HG03175 (cell line): ENCODE data around the gene GALNT2.
A peak's percentile ranks its signal among the peaks of the same experiment; 100 is the strongest.

Experiments used
- ATAC-seq: cut with Tn5 transposase; IDR thresholded peaks from one replicate; pipeline ENCODE4 v1.9.1; 2021; ENCODE audit warnings: mild to moderate bottlenecking, moderate library complexity; ENCODE audit not compliant: unreplicated experiment

Gene GALNT2

DNA sequence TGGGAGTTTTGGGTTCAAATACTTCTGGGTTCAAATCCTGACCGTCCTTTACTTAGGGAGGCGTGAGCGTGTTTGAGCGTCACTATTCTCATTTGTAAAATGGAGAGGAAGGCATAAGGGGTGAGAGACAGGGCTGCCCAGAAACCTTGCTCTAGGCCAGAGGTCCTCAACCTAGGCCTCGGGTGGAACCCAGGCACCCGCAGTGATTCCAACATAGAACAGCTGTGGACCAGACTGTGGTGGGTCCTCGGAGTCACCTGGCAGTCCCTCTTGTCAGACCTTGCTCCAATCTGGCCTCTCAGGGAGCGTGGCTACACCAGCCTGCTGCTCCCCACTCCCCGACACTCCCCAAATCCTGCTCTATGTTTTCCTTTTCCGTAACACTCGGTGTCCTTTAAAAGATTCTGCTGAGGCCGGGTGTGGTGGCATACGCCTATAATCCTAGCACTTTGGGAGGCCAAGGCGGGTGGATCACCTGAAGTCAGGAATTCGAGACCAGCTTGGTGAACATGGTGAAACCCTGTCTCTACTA, 242.7 kb downstream of the GALNT2 start:
- no peak for ATAC-seq

DNA sequence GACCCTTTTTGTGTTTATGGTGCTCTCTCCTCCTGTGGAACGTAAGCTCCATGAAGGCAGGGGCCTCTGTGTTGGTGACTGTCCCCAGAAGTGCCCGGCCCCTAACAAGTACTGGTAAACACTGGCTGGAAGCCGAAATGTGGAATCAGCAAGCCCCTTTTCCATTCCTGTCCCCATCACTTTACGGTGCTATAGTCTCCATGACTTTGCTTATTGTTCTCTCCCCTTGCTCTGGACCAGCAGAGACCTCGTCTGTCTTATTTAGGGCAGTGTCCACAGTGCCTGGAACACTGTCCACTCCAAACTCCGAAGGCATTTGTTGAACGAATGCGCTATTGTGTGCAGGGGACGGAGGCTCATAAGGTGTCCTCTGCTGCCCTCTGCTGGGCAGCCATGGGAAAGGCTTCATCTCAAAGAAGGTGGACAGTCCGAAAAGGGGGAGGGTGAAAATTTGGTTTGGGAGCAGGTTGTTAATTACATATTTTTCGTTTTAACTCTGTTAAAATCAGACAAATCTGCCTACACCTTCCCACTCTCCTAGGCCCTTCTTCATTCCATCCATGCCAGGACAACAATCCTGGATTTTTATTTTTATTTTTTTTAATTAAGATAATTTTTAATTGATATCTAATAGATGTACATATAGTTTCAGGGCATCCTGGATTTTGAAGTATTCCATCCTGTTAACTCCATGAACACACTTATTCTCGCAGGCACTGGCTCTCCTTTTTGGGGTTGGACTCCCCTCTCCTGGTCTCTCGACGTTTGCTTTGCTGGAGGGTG, 243.5 kb downstream of the GALNT2 start:
- ATAC-seq = peak; percentile 58

DNA sequence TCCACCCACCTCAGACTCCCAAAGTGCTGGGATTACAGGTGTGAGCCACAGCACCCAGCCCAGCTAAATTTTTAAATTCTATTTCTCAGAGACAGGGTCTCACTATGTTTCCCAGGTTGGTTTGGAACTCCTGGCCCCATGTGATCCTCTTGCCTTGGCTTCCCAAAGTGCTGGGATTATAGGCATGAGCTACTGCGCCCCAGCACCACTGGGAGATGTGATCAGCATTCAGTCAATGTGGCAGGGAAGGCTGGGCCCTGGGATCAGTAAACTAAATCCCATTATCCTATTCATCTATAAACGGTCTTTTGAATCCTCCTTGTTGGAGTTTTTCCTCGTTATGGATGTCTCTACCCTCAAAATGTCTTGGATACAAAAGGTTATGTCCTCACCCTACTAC, 245.6 kb downstream of the GALNT2 start:
- no peak for ATAC-seq

DNA sequence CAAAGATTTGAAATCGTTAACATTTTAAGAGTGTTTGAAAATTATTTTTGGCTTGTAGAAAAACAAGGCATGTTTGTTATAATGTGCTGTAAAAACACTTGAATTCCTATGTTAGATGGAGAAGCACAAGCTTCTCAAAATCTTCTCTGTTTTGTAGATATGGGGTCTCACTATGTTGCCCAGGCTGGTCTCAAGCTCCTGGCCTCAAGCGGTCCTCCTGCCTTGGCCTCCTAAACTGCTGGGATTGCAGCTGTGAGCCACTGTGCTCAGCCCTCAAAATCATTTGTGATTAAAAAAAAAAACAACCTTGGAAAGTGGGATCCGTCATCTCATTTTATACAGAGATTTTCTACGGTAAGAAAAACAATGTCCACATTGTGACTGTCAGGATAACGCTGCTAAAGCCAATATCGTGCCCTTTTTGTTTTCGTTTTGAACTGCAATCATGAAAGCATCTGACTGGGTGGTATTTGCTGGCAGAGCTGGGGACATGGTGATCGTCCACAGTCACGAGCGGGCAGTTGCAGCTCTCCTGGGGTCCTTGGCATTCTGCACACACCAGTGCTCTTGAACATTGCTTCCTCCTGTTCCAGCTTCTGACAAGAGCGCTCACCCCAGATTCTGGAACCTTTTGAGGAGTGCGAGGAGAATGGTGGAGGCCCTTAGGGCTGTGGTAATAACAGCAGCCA, 246.6 kb downstream of the GALNT2 start:
- no peak for ATAC-seq

DNA sequence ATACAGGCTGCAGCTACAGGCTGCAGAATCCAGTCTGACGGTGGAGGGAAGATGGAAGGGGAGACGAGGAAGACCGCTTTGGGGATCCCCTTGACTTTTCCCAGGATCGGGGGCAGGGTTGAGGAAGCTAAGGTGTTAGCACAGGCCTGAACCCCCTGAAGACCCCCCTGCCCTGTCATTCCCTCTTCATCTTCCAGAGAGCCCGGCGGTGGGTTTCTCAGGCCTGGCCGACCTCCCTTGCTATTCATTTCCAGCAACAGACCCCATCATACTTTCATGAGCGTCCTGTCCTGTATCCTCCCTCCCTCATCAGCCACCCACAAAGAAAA, 247.1 kb downstream of the GALNT2 start:
- ATAC-seq = no peak

DNA sequence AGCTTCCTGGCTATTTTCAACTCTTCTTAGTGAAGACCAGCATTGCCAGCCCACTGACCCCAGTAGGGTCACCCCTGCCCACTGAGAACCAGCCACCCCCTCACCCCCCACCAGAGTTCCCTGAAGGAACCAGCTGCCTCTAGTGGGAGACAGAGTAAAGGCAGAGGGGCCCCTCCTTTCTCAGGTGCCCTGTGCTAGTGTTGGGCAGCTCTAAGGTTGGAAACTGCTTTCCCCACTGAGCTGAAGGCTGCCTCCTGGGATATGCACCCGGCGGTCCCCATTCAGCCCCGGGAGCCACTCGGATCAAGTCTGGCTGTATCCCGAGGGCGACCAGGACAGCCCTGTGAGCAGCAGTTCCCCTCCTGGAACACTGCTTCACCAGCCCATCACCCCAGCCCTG, 248.1 kb downstream of the GALNT2 start:
- no peak for ATAC-seq

DNA sequence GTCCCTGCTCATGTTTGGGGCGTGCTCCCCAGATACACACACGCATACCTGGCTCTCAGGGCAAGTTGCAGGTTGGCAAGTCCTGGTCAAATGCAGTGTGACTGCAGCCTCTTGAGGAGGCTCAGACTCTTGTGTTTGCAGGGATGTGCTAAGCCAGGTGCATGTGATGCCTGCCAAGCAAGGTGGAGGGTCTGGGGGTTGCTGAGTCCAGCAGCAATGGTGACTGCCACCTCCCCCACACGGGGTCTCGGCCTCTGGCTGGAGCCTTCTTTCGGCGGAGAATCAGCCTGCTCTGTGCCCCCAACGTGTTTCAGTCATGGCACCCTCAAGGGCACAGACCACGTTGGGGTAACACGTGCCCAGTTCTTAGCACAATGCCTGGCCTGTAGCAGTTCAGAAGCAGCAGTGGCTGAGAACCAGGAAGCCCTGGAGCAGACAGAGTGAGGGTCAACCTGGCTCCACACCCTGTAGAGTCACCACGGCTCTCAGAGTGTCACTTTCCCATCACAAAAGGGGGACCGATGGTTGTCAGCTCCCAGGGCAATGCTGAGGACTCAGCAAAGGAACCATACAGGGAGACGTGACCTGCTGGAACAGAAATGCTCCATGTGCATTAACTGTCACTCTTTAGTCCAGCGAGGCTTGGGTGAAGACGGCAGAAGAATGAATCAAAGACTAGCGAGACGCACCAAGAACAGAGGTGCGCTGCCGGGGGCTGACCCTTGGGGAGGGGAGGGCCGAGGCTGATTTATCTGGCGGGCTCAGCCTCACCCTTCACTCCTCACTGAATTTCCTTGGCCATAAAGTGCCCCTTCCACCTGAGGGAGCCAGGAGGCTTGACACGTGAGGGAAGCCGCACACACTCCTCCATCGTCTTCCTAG, 250.1 kb downstream of the GALNT2 start:
- no peak for ATAC-seq

DNA sequence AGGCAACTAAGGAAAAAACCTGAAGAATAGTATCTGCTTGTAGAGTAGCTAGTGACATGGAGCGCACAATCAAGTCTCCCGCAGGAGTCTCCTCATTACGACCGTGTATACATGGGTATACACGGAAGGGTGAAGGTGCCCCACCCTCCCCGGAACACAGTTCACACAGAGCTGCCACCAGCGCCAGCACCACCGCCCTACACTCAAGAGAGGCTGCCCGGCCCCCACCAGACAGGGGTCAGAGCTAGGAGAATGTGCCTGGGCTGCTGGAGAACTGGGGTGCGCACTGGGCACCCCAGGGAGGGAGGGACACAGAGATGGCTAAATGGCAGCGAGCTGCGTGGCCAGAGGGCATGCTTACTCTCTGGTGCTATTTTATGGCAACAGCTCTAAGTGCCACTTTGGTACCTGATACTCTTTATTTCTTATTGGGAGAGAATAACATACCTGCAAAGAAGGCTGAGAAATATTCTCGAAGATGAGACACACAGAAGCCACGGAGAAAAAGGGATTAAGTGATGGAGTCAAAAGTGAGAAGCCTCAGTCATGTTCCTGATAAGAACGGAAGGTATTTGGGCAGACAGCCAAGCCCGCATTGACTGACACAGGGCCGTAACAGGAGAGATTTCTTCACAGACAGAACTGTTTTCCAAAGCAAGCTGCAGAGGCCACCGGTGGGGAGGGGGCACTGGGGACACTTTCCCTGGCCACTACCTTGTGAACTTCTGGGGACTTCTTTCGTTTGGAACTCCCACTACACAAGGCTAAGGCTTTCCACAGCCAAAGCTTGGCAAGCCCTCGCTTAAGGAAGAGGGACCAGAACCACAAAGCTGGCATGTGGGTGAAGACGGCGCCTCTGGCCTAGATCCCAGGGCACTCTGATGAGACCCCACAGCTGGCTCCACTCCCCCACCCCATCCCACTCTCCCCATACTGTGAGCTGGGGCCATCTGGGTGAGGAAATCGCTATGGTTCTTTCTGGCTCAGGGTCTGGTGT, 251.1 kb downstream of the GALNT2 start:
- no peak for ATAC-seq

DNA sequence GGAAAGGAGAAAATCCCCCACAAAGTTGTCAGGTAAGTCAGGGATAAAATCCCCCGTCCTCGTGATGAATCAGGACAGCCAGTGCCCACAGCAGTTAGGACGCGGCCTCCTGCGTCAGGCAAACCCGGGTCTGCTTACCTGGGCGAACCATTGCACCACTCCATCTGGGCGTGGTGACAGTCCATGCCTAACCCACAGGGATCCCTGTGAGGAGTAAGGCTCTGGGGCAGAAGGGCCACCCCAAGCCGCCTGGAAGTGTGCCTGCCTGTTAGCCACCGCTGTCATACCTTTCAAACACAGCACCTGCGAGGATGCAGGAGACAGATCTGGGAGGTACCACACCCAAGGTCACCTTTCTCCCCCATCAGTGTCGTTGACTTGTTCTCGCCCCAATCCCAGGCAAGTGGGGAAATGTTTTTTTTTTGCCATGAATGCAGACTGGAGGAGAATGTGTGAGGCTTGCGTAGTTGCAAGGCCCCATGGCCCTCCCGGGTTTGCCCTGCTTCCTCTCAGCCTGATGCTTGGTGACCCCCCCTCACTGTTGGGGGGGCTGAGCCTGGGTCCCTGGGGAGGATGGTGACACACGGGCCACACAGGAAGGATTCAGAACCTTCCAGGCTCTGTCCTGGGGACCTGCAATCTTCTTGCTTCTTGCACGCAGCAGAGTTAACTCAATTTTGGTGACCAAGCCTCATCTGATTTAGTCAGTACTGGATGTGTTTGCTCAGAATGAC, 252.1 kb downstream of the GALNT2 start:
- ATAC-seq = no peak

DNA sequence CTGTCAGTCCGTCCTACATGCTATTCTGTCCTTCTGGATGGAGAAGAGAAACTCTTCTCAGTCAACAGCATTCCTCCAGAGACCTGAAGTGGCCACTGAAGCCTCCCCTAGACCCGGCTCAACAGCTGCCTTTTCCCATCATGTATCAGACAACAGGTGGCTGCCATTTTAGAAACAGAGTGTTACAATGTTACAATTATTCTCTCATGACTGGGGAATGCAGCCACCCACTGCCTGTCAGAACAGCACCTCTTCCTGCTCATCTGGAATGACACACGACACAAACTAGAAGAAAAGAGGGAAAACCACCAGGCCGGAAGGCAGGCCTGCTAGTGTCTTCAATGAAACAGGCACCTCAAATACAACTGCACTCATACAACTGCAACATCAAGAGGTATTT, 253.8 kb downstream of the GALNT2 start:
- ATAC-seq = no peak

DNA sequence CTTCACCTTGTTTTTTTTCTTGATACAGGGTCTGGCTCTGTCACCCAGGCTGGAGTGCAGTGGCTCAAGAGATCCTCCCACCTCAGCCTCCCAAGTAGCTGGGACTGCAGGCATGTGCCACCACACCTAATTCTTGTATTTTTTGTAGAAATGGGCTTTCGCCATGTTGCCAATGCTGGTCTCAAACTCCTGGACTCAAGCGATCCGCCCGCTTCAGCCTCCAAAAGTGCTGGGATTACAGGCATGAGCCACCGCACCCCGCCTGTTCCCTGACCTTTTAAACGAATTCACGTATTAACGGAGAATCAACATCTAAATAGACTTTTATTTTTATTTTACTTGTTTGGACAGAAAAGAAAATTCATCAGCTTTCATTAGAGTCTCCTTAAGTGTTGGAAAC, 254.3 kb downstream of the GALNT2 start:
- no peak for ATAC-seq

DNA sequence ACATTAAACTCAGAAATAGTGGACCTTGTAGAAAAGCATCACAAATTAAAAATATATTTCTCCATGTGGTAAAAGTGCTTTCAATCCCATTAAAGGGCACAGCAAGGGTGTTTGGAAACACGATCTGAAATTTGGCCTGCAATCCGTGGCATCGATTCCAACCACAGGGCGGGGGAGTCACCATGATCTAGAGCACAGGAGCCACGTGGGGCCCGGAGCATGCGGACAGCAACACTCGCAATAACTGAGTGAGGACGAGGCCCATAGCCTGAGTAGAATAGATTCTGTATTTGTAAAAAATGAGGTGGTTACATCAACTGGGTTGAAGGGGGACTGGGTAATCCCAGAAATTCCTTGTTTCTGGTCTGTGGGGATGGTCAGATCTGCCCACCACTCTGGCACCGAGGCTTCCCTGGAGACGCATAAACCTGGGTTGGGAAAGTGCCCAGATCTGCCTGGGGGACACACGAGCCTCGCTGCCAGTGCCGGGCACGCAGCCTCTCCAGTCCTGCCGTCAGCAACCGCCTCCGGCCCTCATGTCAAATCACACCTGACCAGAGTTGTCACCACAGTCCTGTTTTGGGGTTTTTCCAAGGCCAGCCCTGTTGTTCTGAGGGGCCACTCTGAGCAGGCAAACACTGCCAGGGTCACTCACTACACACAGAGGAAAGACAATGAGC, 254.8 kb downstream of the GALNT2 start:
- ATAC-seq = no peak

DNA sequence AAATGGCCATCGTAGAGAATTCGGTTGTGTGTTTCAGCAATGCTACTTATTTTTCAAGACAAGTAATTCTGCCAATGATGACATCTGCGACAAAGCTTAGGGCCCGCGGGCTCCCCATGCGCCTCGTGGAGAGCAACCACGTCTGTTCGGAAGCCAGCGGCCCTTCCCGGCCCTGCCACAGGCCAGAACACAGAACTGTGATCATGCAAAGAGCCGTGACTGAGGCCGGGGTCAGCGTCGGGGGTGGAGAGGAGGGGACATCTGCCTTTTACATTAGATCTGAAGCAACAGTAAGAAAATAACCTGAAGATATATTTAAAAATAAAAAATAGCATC, 255.4 kb downstream of the GALNT2 start:
- ATAC-seq = no peak

DNA sequence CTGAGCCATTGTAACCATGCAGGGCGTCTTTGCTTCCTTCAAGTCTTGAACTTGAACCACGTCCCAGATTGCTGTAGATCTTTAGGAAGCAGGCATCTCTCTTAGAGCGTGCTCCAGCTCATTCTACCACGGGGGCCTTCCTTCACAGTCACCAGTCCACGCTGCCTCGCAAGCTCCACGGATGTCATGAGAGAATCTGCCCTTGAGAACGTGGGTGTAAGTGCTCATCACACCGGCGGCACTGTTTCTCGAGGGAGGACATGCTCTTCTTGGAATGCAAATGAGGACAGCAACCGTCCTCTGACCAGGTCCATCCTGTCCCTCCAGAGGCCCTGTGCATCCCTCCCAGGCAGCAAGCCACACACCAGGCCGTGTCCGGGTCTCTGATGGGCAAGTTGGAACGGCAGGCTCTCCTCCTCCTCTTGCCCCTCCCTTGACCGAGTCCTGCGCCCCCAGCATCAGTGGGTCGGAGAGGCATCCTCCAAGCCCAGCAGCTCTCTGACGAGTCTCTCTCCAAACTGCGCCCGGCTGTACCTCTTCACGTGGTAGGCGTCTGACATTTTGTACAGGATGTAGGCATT, 256.0 kb downstream of the GALNT2 start:
- no peak for ATAC-seq

DNA sequence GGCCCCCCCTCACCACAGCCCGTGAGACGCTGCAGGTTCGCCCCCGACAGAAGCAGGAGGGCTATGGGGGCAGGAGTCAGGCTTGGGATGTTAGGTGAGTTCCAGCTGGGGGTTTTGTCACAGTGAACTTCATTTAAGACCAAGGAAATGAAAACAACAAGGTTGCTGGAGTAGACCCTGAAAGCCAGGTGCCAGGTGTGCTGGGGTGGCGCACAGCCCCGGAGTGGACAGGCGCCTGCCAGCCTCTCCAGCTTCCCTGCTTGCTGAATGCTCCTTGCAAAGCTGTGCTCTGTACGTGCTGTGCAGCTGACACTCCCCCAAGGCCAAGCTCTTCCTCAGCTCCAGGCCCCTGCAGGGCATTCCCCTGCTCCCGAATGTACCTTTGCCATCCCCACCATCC, 256.6 kb downstream of the GALNT2 start:
- no peak for ATAC-seq

DNA sequence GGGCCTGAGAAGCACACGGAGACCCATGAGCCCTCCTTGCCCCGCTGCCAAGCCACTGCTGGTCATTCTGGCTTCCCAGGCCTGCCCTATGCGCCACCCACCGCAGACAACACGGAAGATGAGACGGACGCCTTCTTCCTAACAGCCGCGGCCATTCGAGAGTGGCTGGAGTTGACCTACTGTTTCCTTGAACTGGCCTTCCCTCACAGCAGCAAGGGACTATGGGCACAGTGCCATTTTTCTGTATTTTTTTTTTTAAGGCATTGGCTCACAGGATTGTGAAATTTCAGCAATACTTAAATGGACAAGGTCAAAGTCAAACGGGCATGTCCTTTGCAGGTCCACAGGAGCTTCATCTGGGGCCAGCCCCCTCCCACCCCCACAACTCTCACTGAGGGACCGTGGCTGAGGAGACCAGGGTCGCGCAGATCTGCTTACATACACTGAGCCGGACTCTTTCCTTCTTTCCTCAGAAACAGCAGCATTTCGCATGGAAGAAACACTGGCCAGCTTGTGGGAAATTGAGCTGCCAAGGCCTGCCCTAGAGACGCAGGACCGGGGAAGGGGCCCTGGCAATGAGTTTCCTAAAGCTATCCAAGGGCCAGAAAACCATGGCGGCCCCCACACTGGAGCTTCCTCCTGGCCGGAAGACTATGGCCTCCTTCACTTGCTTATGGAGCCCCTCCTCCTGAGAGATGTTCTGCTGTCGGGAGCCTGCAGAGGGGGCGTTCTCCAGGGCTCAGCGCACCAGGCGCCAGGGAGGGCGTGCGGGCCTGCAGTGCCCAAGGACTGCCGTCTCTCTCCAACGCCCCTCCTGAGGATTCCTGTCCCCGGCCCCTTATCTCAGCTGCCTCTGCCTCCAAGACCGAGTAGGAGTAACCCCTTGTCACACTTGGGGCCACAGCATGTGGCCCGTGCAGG, 260.2 kb downstream of the GALNT2 start:
- ATAC-seq = no peak

DNA sequence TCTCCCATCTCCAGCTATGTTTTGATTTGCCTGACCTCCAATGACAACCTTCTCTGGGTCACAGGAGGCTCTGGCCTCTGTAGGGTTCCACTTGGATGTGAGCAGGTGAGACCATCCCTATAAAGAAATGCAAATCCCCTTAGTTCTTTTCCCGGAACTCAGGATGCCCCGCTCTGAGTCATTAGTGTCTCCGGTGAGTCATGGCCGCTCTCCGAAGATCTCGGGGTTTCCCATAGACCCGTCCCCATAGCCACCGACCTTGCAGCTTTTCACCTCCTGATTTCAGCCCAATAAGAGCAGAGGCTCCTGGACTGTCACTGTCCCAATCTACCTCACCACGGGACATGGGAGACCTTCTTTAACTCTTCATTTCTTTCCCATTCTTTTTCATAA, 260.9 kb downstream of the GALNT2 start:
- no peak for ATAC-seq
